Breast epithelium (tissue), 4 donors: ENCODE results near the gene TGM2. TPM values are rescaled to one million over a fixed set of nuclear protein-coding genes. Genes with fewer than 3 reads are reported as not detected.

Experiments used
- DNase-seq, 2 donors: peaks; one replicate each; pipeline ENCODE4 v3.0.0-alpha.2; 2019; ENCODE audit warnings: low spot score in 2 of 2
- H3K27ac ChIP-seq, 2 donors: fragments of 200-600 bp; sonication (generic) in 1 of 2; one replicate each; pipeline ENCODE4 v1.5.1; 2016 to 2019; ENCODE audit warnings: mild to moderate bottlenecking in 1 of 2
- H3K27me3 ChIP-seq, 2 donors: fragments of 200-600 bp; sonication (generic) in 1 of 2; one replicate each; pipeline versions ENCODE4 v1.5.1 to v1.6.0; 2017 to 2019; ENCODE audit warnings: control low read depth in 1 of 2, mild to moderate bottlenecking in 1 of 2
- H3K36me3 ChIP-seq: fragments of 200-600 bp; one replicate; pipeline ENCODE4 v1.5.1; 2019
- H3K4me1 ChIP-seq, 2 donors: fragments of 200-600 bp; sonication (generic); one replicate each; pipeline ENCODE4 v1.5.1; 2016 to 2019; ENCODE audit warnings: control low read depth in 1 of 2
- H3K4me3 ChIP-seq, 3 donors: fragments of 200-600 bp; sonication (generic); 1 replicate in 2 of 3; 2 replicates in 1 of 3; pipeline ENCODE4 v1.5.1; 2016 to 2019; ENCODE audit warnings: mild to moderate bottlenecking in 3 of 3, moderate library complexity in 2 of 3
- H3K9me3 ChIP-seq, 2 donors: fragments of 200-600 bp; sonication (generic) in 1 of 2; one replicate each; pipeline ENCODE4 v1.5.1; 2016 to 2019; ENCODE audit warnings: control low read depth in 1 of 2
- POLR2A ChIP-seq: fragments of 450-650 bp; IDR thresholded peaks from one replicate; pipeline ENCODE4 v1.6.1; 2016; ENCODE audit warnings: antibody characterized with exemption, mild to moderate bottlenecking, moderate library complexity
- POLR2AphosphoS5 ChIP-seq, 3 donors: sonication (generic); formaldehyde crosslinking; IDR thresholded peaks; one replicate each; pipeline ENCODE4 v1.6.1; 2017; ENCODE audit warnings: antibody characterized with exemption in 3 of 3
- intact Hi-C: fragments of 100-400 bp; cut with DNase I; formaldehyde crosslinking; loops from one replicate; pipeline ENCODE4 v1.15.1; 2023; ENCODE audit warnings: low total_unique reads
- total RNA-seq, 3 donors: library from RNA; depleted of rRNA; stranded (reverse); fragments of >200 nt; gene quantifications; one replicate each; pipeline ENCODE4 v1.1.0, GENCODE V29; 2016
- TF ChIP-seq, protein P1 (sequence below), 3 donors: fragments of 450-650 bp; IDR thresholded peaks; one replicate each; pipeline ENCODE4 v1.5.1; 2016 to 2017; ENCODE audit warnings: antibody characterized with exemption in 3 of 3, mild to moderate bottlenecking in 3 of 3, moderate library complexity in 3 of 3

Gene TGM2
- total RNA-seq, 3 donors from 2014 or later = 10.7 to 44.9 (median 15.2) TPM

DNA sequence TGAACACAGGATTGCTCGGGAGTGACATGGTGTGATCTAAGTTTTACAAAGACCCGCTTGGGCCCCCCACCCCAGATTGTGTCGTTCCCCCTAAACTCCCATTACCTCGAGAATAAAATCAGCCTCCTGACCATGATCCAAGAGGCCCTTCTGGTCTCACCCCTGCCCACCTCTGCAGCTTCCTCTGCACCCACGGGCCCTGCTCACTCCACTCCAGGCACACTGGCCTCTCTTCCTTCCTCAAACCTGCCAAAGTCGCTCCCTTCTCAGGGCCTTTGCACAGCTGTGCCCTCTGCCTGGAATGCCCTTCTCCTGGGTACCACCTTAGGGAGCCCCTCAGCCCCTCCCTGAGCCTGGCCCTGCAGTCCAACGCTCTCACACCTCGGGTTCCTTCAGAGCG, 17.9 kb downstream of the TGM2 start:
- Histone ChIP-seq H3K36me3 (no peaks in the 10 kb centered on the region), H3K4me3 (no peak overlapping the region), H3K9me3 (no peaks in the 10 kb centered on the region), H3K4me1 (no peaks in the 10 kb centered on the region), H3K27ac (no peak overlapping the region), H3K27me3 (no peaks in the 10 kb centered on the region)
- intact Hi-C loops = no loop called here
- no peak for TF ChIP-seq POLR2A
- TF ChIP-seq, protein P1, sequence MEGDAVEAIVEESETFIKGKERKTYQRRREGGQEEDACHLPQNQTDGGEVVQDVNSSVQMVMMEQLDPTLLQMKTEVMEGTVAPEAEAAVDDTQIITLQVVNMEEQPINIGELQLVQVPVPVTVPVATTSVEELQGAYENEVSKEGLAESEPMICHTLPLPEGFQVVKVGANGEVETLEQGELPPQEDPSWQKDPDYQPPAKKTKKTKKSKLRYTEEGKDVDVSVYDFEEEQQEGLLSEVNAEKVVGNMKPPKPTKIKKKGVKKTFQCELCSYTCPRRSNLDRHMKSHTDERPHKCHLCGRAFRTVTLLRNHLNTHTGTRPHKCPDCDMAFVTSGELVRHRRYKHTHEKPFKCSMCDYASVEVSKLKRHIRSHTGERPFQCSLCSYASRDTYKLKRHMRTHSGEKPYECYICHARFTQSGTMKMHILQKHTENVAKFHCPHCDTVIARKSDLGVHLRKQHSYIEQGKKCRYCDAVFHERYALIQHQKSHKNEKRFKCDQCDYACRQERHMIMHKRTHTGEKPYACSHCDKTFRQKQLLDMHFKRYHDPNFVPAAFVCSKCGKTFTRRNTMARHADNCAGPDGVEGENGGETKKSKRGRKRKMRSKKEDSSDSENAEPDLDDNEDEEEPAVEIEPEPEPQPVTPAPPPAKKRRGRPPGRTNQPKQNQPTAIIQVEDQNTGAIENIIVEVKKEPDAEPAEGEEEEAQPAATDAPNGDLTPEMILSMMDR (IDR thresholded peaks at IDR 0.05) = no peak
- no peak for TF ChIP-seq POLR2AphosphoS5 (IDR thresholded peaks at IDR 0.05)
- no peak for DNase-seq

DNA sequence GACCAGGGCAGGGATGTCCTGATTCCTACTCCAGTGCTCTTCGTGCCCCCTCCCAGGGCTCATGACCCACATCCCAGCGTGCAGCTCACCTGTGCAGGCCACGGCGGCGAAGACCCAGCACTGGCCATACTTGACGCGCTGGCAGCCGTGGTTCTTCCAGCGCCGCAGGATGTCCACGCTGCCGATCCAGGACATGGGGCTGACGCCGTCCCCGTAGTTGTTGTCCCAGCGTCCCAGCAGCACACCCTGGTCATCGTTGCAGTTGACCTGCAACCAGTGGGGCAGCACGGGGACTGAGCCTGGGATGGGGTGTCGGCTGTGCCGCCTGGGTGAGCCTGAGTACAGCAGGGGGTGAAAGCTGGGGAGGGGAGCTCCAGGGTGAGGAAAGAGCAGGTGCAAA, 18.4 kb downstream of the TGM2 start:
- no peak for DNase-seq
- Histone ChIP-seq H3K27ac (no peak overlapping the region), H3K4me3 (no peak overlapping the region), H3K9me3 (no peaks in the 10 kb centered on the region), H3K27me3 (no peaks in the 10 kb centered on the region), H3K36me3 (no peaks in the 10 kb centered on the region), H3K4me1 (no peaks in the 10 kb centered on the region)
- intact Hi-C loops = no loop called here
- TF ChIP-seq POLR2A = no peak
- TF ChIP-seq, protein P1 (IDR thresholded peaks at IDR 0.05) = no peak
- TF ChIP-seq POLR2AphosphoS5 (IDR thresholded peaks at IDR 0.05) = no peak

DNA sequence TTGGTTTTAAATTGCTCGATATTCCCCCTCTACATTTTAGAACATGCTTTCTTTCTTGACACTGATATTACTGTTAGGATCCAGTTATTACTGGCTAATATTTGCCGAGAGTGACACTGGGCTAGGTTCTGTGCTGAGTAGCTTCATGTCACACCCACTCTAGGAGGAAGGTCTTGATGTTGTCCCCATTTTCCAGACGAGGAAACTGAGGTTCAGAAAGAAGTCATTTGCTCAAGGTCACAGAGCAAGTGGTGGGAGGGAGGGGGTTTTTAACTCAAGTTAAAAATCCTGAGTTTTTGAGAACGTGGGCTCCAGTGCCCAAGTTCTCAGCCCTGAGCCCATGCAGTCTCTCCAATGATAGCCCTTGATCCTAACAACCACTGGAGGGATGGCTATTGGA, 18.9 kb downstream of the TGM2 start:
- Histone ChIP-seq H3K9me3 (no peaks in the 10 kb centered on the region), H3K4me3 (no peak overlapping the region), H3K27ac (no peak overlapping the region), H3K36me3 (no peaks in the 10 kb centered on the region), H3K27me3 (no peaks in the 10 kb centered on the region), H3K4me1 (no peaks in the 10 kb centered on the region)
- intact Hi-C loops = no loop called here
- TF ChIP-seq, protein P1 (IDR thresholded peaks at IDR 0.05) = no peak
- TF ChIP-seq POLR2A (no peak), POLR2AphosphoS5 (IDR thresholded peaks at IDR 0.05) (no peak)
- DNase-seq = no peak

- Histone ChIP-seq H3K4me1 (no peaks in the 10 kb centered on the region), H3K27me3 (no peaks in the 10 kb centered on the region), H3K9me3 (no peaks in the 10 kb centered on the region), H3K27ac (no peak overlapping the region), H3K36me3 (no peaks in the 10 kb centered on the region), H3K4me3 (no peak overlapping the region)
- DNase-seq = no peak
- no peak for TF ChIP-seq POLR2AphosphoS5 (IDR thresholded peaks at IDR 0.05)
- TF ChIP-seq, protein P1 (IDR thresholded peaks at IDR 0.05) = no peak
- TF ChIP-seq POLR2A = no peak
- intact Hi-C loops = no loop called here
These were observed 19.4 kb downstream of the TGM2 start for GRCh38 chr20:38145729-38146075.

DNA sequence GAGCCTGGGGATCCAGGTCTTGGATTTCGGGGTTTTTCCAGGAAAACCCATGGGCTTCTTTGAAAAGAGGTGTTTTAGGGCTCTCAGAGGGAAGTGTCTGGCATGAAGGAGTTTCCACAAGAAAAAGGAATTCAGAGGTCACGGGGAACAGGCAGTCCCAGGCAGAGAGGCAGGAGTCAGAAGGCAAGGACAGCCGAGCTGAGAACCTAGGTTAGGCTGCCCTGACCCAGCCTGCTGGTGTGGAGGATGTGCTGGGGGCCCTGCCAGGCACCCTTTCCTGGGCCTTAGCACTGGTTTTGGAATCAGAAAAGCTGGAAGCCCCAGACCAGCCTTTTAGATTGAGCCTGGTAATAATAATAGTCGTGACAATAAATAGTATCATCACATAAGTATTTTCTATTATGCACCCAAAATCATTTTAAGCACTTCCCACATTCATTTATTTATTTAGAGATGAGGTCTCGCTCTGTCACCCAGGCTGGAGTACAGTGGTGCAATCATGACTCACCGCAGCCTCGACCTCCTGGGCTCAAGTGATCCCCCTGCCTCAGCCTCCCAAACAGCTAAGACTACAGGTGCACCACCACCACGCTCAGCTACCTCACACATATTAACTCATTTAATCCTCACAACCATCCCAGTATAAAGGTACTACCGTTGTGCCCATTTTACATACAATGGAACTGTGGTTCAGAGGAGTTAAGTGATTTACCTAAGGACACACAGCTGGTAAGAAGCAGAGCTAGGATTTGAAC, 19.9 kb downstream of the TGM2 start:
- Histone ChIP-seq H3K36me3 (no peaks in the 10 kb centered on the region), H3K4me3 (no peak overlapping the region), H3K27ac (peak overlapping the region in 1 of 2 donors; percentile 70), H3K9me3 (no peaks in the 10 kb centered on the region), H3K4me1 (no peaks in the 10 kb centered on the region), H3K27me3 (no peaks in the 10 kb centered on the region)
- DNase-seq = no peak
- intact Hi-C loops = no loop called here
- TF ChIP-seq POLR2A (no peak), POLR2AphosphoS5 (IDR thresholded peaks at IDR 0.05) (no peak)
- TF ChIP-seq, protein P1 (IDR thresholded peaks at IDR 0.05) = no peak
